ENCODE data around the gene RASSF6.

The RASSF6 gene

GRCh38 chr4:73528171-73528570 is 92.1 kb downstream of the RASSF6 start:
- no peak for DNase-seq (ENCODE audit: low read depth)
- no peak overlapping the region for H3K4me3 ChIP-seq (ENCODE audit: low read depth, low read length)
- TF ChIP-seq, protein P1, sequence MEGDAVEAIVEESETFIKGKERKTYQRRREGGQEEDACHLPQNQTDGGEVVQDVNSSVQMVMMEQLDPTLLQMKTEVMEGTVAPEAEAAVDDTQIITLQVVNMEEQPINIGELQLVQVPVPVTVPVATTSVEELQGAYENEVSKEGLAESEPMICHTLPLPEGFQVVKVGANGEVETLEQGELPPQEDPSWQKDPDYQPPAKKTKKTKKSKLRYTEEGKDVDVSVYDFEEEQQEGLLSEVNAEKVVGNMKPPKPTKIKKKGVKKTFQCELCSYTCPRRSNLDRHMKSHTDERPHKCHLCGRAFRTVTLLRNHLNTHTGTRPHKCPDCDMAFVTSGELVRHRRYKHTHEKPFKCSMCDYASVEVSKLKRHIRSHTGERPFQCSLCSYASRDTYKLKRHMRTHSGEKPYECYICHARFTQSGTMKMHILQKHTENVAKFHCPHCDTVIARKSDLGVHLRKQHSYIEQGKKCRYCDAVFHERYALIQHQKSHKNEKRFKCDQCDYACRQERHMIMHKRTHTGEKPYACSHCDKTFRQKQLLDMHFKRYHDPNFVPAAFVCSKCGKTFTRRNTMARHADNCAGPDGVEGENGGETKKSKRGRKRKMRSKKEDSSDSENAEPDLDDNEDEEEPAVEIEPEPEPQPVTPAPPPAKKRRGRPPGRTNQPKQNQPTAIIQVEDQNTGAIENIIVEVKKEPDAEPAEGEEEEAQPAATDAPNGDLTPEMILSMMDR (IDR thresholded peaks at IDR 0.05; ENCODE audit: insufficient read depth, low read depth, low read length, missing control alignments), result no peak

GRCh38 chr4:73527196-73527595 is 93.0 kb downstream of the RASSF6 start:
- TF ChIP-seq, protein P1 (IDR thresholded peaks at IDR 0.05; ENCODE audit: insufficient read depth, low read depth, low read length, missing control alignments), result no peak
- no peak overlapping the region for H3K4me3 ChIP-seq (ENCODE audit: low read depth, low read length)
- no peak for DNase-seq (ENCODE audit: low read depth)

GRCh38 chr4:73525611-73526010 is 94.6 kb downstream of the RASSF6 start:
- H3K4me3 ChIP-seq (ENCODE audit: low read depth, low read length), result no peak overlapping the region
- no peak for DNase-seq (ENCODE audit: low read depth)
- TF ChIP-seq, protein P1 (IDR thresholded peaks at IDR 0.05; ENCODE audit: insufficient read depth, low read depth, low read length, missing control alignments), result no peak

DNA sequence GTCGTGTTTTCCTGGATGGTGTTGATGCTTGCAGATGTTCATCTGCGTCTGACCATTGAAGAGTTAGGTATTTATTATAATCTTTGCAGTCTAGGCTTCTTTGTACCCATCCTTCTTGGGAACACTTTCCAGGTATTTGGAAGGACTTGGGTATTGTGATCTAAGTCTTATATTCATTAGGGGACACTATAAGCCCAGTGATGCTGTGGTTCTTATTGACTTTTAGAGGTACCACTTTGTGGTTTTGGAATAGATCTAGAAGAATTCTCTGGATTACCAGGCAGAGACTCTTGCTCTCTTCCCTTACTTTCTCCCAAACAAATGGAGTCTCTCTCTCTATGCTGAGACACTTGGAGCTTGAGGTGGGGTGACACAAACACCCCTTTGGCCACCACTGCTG is 97.1 kb downstream of the RASSF6 start:
- TF ChIP-seq, protein P1 (IDR thresholded peaks at IDR 0.05; ENCODE audit: insufficient read depth, low read depth, low read length, missing control alignments), result no peak
- no peak for DNase-seq (ENCODE audit: low read depth)

More for the DNA sequence above, 97.1 kb downstream of the RASSF6 start:
- H3K4me3 ChIP-seq (ENCODE audit: low read depth, low read length), result no peak overlapping the region

Data from GM12865 (cell line).